Neural cell (in vitro differentiated cells): Measurements from ENCODE around the gene ITM2B. TPM values are rescaled to one million over a fixed set of nuclear protein-coding genes. Genes with fewer than 3 reads are reported as not detected.

ENCODE experiments used
- H2AFZ ChIP-seq: fragments of 200-600, 300-800 bp; sonication (generic), shearing (Covaris generic); 2 replicates; pipeline ENCODE4 v1.6.0; 2014; ENCODE audit warnings: low read depth, mild to moderate bottlenecking, antibody characterized with exemption, low read length, moderate library complexity
- H3F3A ChIP-seq: fragments of 200-600 bp; shearing (Covaris generic); 2 replicates; pipeline ENCODE4 v1.6.1; 2016; ENCODE audit warnings: mild to moderate bottlenecking, moderate library complexity, mixed read lengths, antibody characterized with exemption, low read length; ENCODE audit not compliant: insufficient read depth, poor library complexity, severe bottlenecking
- H3K27ac ChIP-seq: fragments of 200-600, 300-800 bp; sonication (generic), shearing (Covaris generic); 2 replicates; pipeline ENCODE4 v1.5.1; 2014; ENCODE audit warnings: mild to moderate bottlenecking, low read length, moderate library complexity
- H3K27me3 ChIP-seq: fragments of 300-800, 200-600 bp; sonication (generic), shearing (Covaris generic); 2 replicates; pipeline ENCODE4 v1.6.0; 2014; ENCODE audit warnings: mild to moderate bottlenecking, low read depth, low read length, moderate library complexity; ENCODE audit not compliant: insufficient read depth
- H3K36me3 ChIP-seq: fragments of 300-800, 200-600 bp; sonication (generic), shearing (Covaris generic); 2 replicates; pipeline ENCODE4 v1.5.1; 2014; ENCODE audit warnings: mild to moderate bottlenecking, antibody characterized with exemption, low read length, moderate library complexity; ENCODE audit not compliant: insufficient read depth
- H3K4me2 ChIP-seq: fragments of 300-800, 200-600 bp; sonication (generic), shearing (Covaris generic); 2 replicates; pipeline ENCODE4 v1.6.0; 2014; ENCODE audit warnings: mild to moderate bottlenecking, low read length
- H3K4me3 ChIP-seq: fragments of 300-800, 200-600 bp; sonication (generic), shearing (Covaris generic); 2 replicates; pipeline ENCODE4 v1.5.1; 2014; ENCODE audit warnings: mild to moderate bottlenecking, low read length, moderate library complexity
- H3K79me2 ChIP-seq: fragments of 200-600 bp; shearing (Covaris generic); replicated peaks from 2 replicates; pipeline ENCODE4 v1.6.0; 2014; ENCODE audit warnings: mild to moderate bottlenecking, low read length, moderate library complexity; ENCODE audit not compliant: insufficient read depth
- H3K9ac ChIP-seq: fragments of 300-800, 200-600 bp; sonication (generic), shearing (Covaris generic); 2 replicates; pipeline ENCODE4 v1.6.1; 2016; ENCODE audit warnings: mild to moderate bottlenecking, low read length, mixed read lengths
- H3K9me2 ChIP-seq: fragments of 200-600 bp; shearing (Covaris generic); 2 replicates; pipeline ENCODE4 v1.6.1; 2016; ENCODE audit warnings: mild to moderate bottlenecking, low read length, mixed read lengths; ENCODE audit not compliant: insufficient read depth
- H3K9me3 ChIP-seq: fragments of 200-600, 300-800 bp; sonication (generic), shearing (Covaris generic); 2 replicates; pipeline ENCODE4 v1.6.1; 2016; ENCODE audit warnings: mild to moderate bottlenecking, mixed run types, low read length, moderate library complexity, mixed read lengths
- H4K20me1 ChIP-seq: fragments of 200-600 bp; shearing (Covaris generic); 2 replicates; pipeline ENCODE4 v1.6.1; 2016; ENCODE audit warnings: mild to moderate bottlenecking, mixed run types; ENCODE audit not compliant: insufficient read depth
- EP300 ChIP-seq: fragments of 450-650 bp; conservative IDR thresholded peaks from 2 replicates; pipeline ENCODE4 v1.6.1; 2014; ENCODE audit warnings: antibody characterized with exemption, mild to moderate bottlenecking, moderate library complexity; ENCODE audit not compliant: poor library complexity, severe bottlenecking
- EZH2 ChIP-seq: fragments of 200-600, 300-800 bp; shearing (Covaris generic), sonication (generic); IDR thresholded peaks from 2 replicates; pipeline ENCODE4 v1.6.1; 2014; ENCODE audit warnings: antibody characterized with exemption, low read length, borderline replicate concordance, mild to moderate bottlenecking; ENCODE audit not compliant: insufficient read depth, poor library complexity, severe bottlenecking
- MXI1 ChIP-seq: fragments of 450-650 bp; conservative IDR thresholded peaks from 2 replicates; pipeline ENCODE4 v1.6.1; 2014; ENCODE audit warnings: antibody characterized with exemption, mild to moderate bottlenecking; ENCODE audit not compliant: poor library complexity, severe bottlenecking
- POLR2AphosphoS5 ChIP-seq: IDR thresholded peaks from 2 replicates; pipeline ENCODE4 v1.6.1; 2012
- RAD21 ChIP-seq: fragments of 450-650 bp; conservative IDR thresholded peaks from 2 replicates; pipeline ENCODE4 v1.6.1; 2014; ENCODE audit warnings: antibody characterized with exemption, mild to moderate bottlenecking, moderate library complexity
- SMC3 ChIP-seq: fragments of 450-650 bp; conservative IDR thresholded peaks from 2 replicates; pipeline ENCODE4 v1.6.1; 2014; ENCODE audit warnings: antibody characterized with exemption, mild to moderate bottlenecking, moderate library complexity; ENCODE audit not compliant: poor library complexity
- TAF1 ChIP-seq: IDR thresholded peaks from 2 replicates; pipeline ENCODE4 v1.6.1; 2012; ENCODE audit warnings: low read depth
- polyA minus RNA-seq: library from RNA; depleted of rRNA, polyadenylated mRNA; stranded (reverse); fragments of >200 nt; gene quantifications from 2 replicates; pipeline ENCODE4 v1.2.3, GENCODE V29; 2014
- polyA plus RNA-seq: library from polyadenylated mRNA; depleted of rRNA; stranded (reverse); fragments of >200 nt; gene quantifications from 2 replicates; pipeline ENCODE4 v1.2.3, GENCODE V29; 2014
- TF ChIP-seq, protein P1 (sequence below): fragments of 450-650 bp; IDR thresholded peaks from 2 replicates; pipeline ENCODE4 v1.5.1; 2014; ENCODE audit warnings: antibody characterized with exemption, mild to moderate bottlenecking, moderate library complexity; ENCODE audit not compliant: poor library complexity, severe bottlenecking
- TF ChIP-seq, protein P2 (sequence below): IDR thresholded peaks from 2 replicates; pipeline ENCODE4 v1.6.1; 2012; ENCODE audit warnings: borderline replicate concordance

The ITM2B gene
- polyA plus RNA-seq (201 and 275 TPM in 2 replicates), polyA minus RNA-seq (101 and 113 TPM in 2 replicates)

DNA sequence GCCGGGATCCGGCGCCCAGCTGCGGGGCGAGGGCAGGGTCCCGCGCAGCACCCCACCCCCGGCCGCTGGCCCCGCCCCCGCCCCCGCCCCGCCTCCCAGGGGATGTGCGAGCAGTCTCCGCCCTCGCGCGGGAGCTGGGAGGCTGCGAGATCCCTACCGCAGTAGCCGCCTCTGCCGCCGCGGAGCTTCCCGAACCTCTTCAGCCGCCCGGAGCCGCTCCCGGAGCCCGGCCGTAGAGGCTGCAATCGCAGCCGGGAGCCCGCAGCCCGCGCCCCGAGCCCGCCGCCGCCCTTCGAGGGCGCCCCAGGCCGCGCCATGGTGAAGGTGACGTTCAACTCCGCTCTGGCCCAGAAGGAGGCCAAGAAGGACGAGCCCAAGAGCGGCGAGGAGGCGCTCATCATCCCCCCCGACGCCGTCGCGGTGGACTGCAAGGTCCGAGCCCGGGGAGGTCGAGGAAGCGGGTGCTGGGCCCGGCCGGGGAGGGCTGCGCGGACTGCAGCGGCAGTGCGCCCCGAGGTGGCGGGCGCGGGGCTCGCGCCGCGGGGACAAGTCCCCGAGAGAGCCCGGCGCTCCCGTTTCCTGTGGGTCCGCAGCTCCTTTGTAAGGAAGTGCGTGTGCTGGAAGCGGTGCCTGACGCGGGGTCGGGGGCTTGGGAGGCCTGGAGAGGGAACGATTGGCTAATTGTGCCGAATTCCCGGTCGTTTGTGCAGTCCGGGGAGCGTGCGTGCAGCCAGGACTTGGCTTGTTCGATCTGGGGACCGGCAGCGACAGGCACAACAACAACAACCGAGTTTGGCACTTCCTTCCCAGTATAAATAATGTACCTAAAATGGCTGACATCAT lies at the start of gene ITM2B:
TSS of gene ITM2B (plus strand) at position 161 of the 843 bp plus-strand sequence. CDS start at position 316, 155 bp downstream.
- Histone ChIP-seq H3K4me3 (peak within 1 kb of the TSS; percentile 80), H3K9me3 (no peaks in the 10 kb centered on the region), H3K9me2 (no peaks in the 10 kb centered on the region), H3K27ac (peak within 1 kb of the TSS; percentile 65), H3K36me3 (no peaks in the 10 kb centered on the region), H3K4me2 (peak within 1 kb of the TSS; percentile 90), H3F3A (no peaks in the 10 kb centered on the region), H2AFZ (peak within 1 kb of the TSS; percentile 65), H3K27me3 (no peaks in the 10 kb centered on the region), H3K79me2 (peaks cover 43% of the 10 kb centered on the region), H3K9ac (peak within 1 kb of the TSS; percentile 93), H4K20me1 (no peaks in the 10 kb centered on the region)
- TF ChIP-seq EP300 (peak; percentile 37), RAD21 (peak; percentile 48), EZH2 (no peak), POLR2AphosphoS5 (peak; percentile 89), SMC3 (peak; percentile 57), TAF1 (peak; percentile 44), MXI1 (peak; percentile 64)
- TF ChIP-seq, protein P1, sequence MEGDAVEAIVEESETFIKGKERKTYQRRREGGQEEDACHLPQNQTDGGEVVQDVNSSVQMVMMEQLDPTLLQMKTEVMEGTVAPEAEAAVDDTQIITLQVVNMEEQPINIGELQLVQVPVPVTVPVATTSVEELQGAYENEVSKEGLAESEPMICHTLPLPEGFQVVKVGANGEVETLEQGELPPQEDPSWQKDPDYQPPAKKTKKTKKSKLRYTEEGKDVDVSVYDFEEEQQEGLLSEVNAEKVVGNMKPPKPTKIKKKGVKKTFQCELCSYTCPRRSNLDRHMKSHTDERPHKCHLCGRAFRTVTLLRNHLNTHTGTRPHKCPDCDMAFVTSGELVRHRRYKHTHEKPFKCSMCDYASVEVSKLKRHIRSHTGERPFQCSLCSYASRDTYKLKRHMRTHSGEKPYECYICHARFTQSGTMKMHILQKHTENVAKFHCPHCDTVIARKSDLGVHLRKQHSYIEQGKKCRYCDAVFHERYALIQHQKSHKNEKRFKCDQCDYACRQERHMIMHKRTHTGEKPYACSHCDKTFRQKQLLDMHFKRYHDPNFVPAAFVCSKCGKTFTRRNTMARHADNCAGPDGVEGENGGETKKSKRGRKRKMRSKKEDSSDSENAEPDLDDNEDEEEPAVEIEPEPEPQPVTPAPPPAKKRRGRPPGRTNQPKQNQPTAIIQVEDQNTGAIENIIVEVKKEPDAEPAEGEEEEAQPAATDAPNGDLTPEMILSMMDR, result peak; percentile 69
- TF ChIP-seq, protein P2, sequence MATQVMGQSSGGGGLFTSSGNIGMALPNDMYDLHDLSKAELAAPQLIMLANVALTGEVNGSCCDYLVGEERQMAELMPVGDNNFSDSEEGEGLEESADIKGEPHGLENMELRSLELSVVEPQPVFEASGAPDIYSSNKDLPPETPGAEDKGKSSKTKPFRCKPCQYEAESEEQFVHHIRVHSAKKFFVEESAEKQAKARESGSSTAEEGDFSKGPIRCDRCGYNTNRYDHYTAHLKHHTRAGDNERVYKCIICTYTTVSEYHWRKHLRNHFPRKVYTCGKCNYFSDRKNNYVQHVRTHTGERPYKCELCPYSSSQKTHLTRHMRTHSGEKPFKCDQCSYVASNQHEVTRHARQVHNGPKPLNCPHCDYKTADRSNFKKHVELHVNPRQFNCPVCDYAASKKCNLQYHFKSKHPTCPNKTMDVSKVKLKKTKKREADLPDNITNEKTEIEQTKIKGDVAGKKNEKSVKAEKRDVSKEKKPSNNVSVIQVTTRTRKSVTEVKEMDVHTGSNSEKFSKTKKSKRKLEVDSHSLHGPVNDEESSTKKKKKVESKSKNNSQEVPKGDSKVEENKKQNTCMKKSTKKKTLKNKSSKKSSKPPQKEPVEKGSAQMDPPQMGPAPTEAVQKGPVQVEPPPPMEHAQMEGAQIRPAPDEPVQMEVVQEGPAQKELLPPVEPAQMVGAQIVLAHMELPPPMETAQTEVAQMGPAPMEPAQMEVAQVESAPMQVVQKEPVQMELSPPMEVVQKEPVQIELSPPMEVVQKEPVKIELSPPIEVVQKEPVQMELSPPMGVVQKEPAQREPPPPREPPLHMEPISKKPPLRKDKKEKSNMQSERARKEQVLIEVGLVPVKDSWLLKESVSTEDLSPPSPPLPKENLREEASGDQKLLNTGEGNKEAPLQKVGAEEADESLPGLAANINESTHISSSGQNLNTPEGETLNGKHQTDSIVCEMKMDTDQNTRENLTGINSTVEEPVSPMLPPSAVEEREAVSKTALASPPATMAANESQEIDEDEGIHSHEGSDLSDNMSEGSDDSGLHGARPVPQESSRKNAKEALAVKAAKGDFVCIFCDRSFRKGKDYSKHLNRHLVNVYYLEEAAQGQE, result peak; percentile 71

DNA sequence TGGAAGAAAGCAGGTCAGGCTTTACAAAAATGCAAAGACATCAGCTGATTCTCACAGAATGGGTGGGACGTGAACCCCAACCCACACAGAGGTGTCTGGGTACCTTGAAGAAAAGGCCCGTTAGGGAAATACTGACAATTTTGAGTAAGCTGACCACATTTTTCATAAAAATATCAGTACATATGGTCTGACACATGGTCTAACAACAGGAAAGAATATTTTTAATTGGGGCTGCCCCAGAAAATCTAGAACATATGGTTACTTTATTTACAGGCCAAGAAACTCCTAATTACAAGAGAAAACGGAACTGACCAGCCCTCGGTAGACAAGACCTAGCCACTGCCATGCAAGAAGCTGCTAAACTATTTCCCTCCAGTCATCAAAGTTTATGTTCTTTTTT lies 48.7 kb upstream of the ITM2B start:
- Histone ChIP-seq H3K4me3 (no peak overlapping the region), H3F3A (no peaks in the 10 kb centered on the region), H3K9me2 (no peaks in the 10 kb centered on the region), H3K27ac (no peak overlapping the region), H3K4me2 (no peak overlapping the region), H3K36me3 (no peaks in the 10 kb centered on the region), H3K9ac (no peak overlapping the region), H3K9me3 (no peaks in the 10 kb centered on the region), H3K79me2 (no peaks in the 10 kb centered on the region), H2AFZ (no peak overlapping the region), H3K27me3 (no peaks in the 10 kb centered on the region), H4K20me1 (no peaks in the 10 kb centered on the region)
- no peak for TF ChIP-seq SMC3
- no peak for TF ChIP-seq POLR2AphosphoS5
- TF ChIP-seq, protein P1, result no peak
- TF ChIP-seq RAD21, result no peak
- TF ChIP-seq EP300, result no peak
- TF ChIP-seq MXI1, result no peak
- no peak for TF ChIP-seq EZH2
